HepG2 (cell line): ENCODE measurements around the gene TEX9.
"Not testable (repeated sequence)": the region's sequence is repeated elsewhere in the genome, so short reads cannot be mapped to it uniquely, and the experiment has no call there.

Source experiments
- ATF1 ChIP-seq: IDR thresholded peaks from 2 replicates; pipeline ENCODE4 v1.6.1; 2016; ENCODE audit warnings: mild to moderate bottlenecking, control low read depth
- ELF1 ChIP-seq: sonication (generic); formaldehyde crosslinking; IDR thresholded peaks from 2 replicates; pipeline ENCODE4 v1.4.0; 2020; ENCODE audit warnings: missing genetic modification reagents
- NFAT5 ChIP-seq: sonication (generic); formaldehyde crosslinking; IDR thresholded peaks from 2 replicates; pipeline ENCODE4 v1.4.0; 2020; ENCODE audit warnings: missing genetic modification reagents
- PPARG ChIP-seq: conservative IDR thresholded peaks from 2 replicates; pipeline ENCODE4 v1.6.1; 2016; ENCODE audit warnings: missing biosample characterization, missing genetic modification reagents
- TOE1 ChIP-seq: sonication (generic); formaldehyde crosslinking; IDR thresholded peaks from 2 replicates; pipeline ENCODE4 v1.4.0; 2020; ENCODE audit warnings: mild to moderate bottlenecking, missing genetic modification reagents
- YY1 ChIP-seq: IDR thresholded peaks from 2 replicates; pipeline ENCODE4 v1.6.1; 2011; ENCODE audit warnings: low read length, low read depth, moderate library complexity, mild to moderate bottlenecking; ENCODE audit not compliant: insufficient read depth, insufficient replicate concordance
- ZNF121 ChIP-seq: sonication (generic); formaldehyde crosslinking; IDR thresholded peaks from 2 replicates; pipeline ENCODE4 v1.5.0; 2020; ENCODE audit warnings: mild to moderate bottlenecking, missing genetic modification reagents
- ZNF83 ChIP-seq: sonication (generic); formaldehyde crosslinking; IDR thresholded peaks from 2 replicates; pipeline ENCODE4 v1.4.0; 2020; ENCODE audit warnings: missing genetic modification reagents, mild to moderate bottlenecking, borderline replicate concordance
- ZSCAN22 ChIP-seq: sonication (generic); formaldehyde crosslinking; IDR thresholded peaks from 2 replicates; pipeline ENCODE4 v1.4.0; 2020; ENCODE audit warnings: mild to moderate bottlenecking, missing genetic modification reagents
- TF ChIP-seq, protein P1 (sequence below): sonication (generic); formaldehyde crosslinking; IDR thresholded peaks from 2 replicates; pipeline ENCODE4 v1.5.0; 2020; ENCODE audit warnings: mild to moderate bottlenecking, missing genetic modification reagents, moderate library complexity

DNA sequence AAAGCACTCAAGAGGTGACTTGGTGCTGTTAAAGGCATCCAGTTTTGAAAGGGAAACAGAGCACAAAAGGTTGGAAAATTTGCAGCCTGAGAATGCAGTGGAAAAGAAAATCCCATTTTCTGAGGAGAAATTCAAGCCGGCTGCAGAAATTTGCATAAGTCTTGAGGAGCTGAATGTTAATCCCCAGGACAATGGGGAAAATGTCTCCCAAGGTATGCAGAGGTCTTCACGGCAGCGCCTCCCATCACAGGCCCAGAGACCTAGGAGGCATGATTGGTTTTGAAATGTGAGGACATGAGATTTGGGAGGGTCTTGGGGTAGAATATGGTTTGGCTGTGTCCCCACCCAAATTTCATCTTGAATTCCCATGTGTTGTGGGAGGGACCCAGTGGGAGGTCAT is 32.1 kb downstream of the TEX9 start:
- not testable (repeated sequence) for TF ChIP-seq ELF1; NFAT5 (CRISPR knock-in tag); ZNF83 (CRISPR knock-in tag); ATF1; ZNF121 (CRISPR knock-in tag); PPARG (CRISPR knock-in tag); TOE1; YY1; ZSCAN22
- TF ChIP-seq, protein P1, sequence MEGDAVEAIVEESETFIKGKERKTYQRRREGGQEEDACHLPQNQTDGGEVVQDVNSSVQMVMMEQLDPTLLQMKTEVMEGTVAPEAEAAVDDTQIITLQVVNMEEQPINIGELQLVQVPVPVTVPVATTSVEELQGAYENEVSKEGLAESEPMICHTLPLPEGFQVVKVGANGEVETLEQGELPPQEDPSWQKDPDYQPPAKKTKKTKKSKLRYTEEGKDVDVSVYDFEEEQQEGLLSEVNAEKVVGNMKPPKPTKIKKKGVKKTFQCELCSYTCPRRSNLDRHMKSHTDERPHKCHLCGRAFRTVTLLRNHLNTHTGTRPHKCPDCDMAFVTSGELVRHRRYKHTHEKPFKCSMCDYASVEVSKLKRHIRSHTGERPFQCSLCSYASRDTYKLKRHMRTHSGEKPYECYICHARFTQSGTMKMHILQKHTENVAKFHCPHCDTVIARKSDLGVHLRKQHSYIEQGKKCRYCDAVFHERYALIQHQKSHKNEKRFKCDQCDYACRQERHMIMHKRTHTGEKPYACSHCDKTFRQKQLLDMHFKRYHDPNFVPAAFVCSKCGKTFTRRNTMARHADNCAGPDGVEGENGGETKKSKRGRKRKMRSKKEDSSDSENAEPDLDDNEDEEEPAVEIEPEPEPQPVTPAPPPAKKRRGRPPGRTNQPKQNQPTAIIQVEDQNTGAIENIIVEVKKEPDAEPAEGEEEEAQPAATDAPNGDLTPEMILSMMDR, result not testable (repeated sequence)
